Skin epidermis (tissue), 12 donors: Measurements from ENCODE around the gene VWC2.
A peak's percentile ranks its signal among the peaks of the same experiment; 100 is the strongest.

Experiments
- H3K27ac ChIP-seq, 21 experiments: fragments of 200-600 bp; sonication (generic) in 11 of 21; one replicate each; pipeline ENCODE4 v1.5.0; 2020; ENCODE audit warnings: mild to moderate bottlenecking in 3 of 21, inconsistent platforms in 2 of 21, moderate library complexity in 2 of 21
- H3K4me3 ChIP-seq, 7 experiments: fragments of 200-600 bp; sonication (generic) in 2 of 7; one replicate each; pipeline ENCODE4 v1.5.0; 2020; ENCODE audit warnings: inconsistent platforms in 2 of 7, mild to moderate bottlenecking in 2 of 7, moderate library complexity in 1 of 7

VWC2 gene

DNA sequence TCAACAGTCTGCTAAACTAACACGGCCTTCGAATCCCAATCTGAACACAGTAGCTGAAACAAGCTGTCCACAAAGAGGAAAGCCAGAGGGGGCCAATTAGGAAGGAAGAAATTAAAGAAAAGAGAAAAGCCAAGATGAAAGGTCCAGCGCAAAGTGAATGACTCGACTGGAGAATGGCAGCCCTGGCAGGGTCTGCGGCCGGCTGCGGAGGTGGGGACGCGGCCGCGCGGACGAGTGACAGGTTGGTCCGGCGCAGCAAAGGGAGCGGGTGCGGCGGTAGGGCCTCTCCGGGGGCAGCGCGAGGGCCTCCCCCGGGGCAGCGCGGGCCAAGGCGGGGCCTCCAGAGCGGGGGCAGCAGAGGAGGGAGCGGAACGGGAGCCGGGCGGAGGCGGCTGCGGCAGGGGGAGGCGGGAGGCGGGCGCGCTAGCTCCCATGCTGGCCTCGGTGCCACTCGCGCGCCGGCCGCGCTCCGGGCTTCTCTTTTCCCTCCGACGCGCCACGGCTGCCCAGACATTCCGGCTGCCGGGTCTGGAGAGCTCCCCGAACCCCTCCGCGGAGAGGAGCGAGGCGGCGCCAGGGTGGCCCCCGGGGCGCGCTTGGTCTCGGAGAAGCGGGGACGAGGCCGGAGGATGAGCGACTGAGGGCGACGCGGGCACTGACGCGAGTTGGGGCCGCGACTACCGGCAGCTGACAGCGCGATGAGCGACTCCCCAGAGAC lies at the start of gene VWC2:
Gene VWC2 (plus strand): TSS at position 421 of the 718 bp plus-strand sequence. CDS start 1,798 bp downstream, outside the sequence.
- peak within 1 kb of the TSS in 4 of 21 experiments; percentile 4 to 39 (median 14) for H3K27ac ChIP-seq

GRCh38 chr7:49724071-49724470 lies 49.4 kb upstream of the VWC2 start:
- Histone ChIP-seq H3K4me3 (no peak overlapping the region), H3K27ac (no peak overlapping the region)

More for the DNA sequence above, at the start of gene VWC2:
- peak within 1 kb of the TSS; percentile 6 to 49 (median 26) for H3K4me3 ChIP-seq

DNA sequence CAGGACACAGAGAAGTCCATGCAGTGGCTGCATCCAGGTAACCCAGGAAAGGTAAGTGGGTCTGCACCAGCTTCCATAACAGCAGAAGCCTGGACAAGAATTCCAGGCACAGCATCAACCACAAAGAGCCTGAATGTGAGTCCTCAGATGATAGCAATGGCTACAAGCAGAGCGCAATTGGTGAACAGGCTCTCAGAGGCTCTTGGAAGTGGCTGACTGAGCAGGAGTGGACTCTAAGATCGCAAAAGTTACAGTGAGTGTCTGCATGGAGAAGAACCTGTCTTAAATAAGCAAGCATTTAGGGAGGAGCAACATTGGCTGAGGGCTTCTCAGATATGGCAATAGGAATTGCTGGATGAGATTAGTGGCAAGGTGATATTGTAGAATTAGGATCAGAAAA lies 41.6 kb upstream of the VWC2 start:
- no peak overlapping the region for H3K4me3 ChIP-seq
- no peak overlapping the region for H3K27ac ChIP-seq

GRCh38 chr7:49762666-49763065 lies 10.8 kb upstream of the VWC2 start:
- Histone ChIP-seq H3K4me3 (no peak overlapping the region), H3K27ac (no peak overlapping the region)

DNA sequence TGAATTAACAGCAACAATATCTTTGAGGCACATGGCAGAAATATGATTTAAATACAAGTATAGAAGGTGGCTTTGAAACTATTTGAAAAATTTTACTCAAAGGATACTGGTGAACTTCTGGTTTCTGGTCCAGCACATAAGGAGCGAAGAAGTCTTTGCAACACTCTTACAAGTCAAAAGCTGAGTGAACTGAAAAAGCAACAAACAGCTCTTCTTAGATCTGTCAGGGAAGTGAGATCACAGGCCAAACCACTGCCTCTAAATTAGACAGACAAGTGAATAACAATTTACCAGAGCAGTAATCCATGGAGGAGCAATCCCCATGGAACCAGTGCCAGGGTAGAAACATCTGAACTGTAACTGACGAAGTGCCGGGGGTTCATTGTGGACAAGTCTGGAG lies 9.6 kb upstream of the VWC2 start:
- H3K4me3 ChIP-seq, result no peak overlapping the region
- no peak overlapping the region for H3K27ac ChIP-seq

DNA sequence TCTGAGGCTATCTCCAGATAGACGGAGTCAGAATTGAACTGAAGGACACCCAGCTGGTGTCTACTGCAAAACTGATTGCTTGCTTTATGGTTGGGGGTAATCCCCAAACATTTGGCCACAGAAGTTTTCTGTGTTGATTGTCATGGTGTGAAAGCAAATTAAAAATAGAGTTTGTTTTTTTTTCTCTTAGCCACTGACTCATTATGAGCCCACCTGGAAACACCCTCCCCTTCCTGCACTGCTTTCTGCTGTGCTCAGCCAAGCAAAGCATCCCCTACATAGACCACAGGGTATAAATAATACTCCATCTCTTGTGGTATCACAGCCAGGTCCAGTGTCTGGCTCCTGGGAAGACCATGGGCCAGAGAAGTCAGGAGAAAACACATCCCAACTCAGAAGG lies 6.5 kb upstream of the VWC2 start:
- Histone ChIP-seq H3K27ac (no peak overlapping the region), H3K4me3 (no peak overlapping the region)

DNA sequence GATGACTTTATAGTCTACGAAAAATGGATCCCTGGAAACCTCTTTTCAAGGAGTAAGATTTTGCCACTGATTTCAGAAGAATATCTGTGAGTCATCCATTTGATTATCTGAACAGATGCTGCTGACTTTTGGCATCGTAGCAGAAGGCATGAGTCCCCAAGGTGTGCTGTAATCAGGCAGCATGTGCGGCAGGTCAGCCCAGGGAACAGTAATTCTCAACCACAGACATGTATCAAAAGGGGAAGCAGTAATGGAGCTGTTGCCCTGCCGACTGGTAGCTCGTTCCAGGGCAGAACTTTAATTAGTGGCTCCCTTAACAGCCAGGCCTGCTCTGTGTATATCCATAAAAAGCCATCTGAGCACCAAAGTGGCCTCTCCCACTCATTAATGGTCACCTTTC lies 5.7 kb upstream of the VWC2 start:
- H3K27ac ChIP-seq, result no peak overlapping the region
- H3K4me3 ChIP-seq, result no peak overlapping the region

GRCh38 chr7:49768254-49768653 lies 5.2 kb upstream of the VWC2 start:
- Histone ChIP-seq H3K27ac (no peak overlapping the region), H3K4me3 (no peak overlapping the region)

DNA sequence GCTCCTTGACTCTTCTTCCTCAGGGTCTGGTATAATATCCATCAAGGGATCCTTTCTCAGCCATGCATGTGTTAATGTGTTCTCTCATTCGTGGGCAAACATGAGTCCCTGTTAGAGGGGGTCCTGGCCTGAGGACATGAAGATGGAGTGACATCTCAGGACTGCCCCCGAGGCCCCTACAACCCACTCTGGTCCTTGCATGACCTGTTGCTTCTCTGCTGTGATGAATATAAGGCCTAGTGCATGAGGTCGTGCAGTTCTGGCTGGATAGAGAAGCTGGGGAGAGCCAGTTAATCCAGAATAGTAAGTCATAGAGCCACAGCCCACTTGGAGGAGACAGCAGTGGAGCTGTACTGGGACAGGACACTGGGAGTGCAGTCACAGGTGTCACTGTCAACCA lies 4.6 kb upstream of the VWC2 start:
- H3K4me3 ChIP-seq, result no peak overlapping the region
- H3K27ac ChIP-seq, result no peak overlapping the region

- no peak overlapping the region for H3K27ac ChIP-seq
- H3K4me3 ChIP-seq, result no peak overlapping the region
These were observed 4.1 kb upstream of the VWC2 start for GRCh38 chr7:49769285-49769857.

DNA sequence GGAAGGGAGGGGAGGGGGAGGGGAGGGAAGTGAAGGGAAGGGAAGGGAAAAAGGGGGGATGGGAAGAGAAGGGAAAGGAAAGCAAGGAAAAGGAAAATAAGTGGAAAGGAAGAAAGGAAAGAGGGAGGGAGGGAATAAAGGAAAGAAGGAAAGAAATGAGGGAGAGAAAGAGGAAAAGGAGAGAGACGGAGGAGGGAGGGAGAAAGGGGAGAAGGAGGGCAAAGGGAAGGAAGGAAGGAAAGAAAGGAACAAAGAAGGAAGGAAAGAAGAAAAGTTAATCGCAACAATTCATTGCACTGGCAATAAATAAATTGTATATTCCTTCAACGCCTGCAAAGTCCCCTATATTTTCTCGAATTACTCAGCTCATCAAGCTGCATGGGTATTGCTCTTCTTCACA lies 2.6 kb upstream of the VWC2 start:
- no peak overlapping the region for H3K4me3 ChIP-seq
- no peak overlapping the region for H3K27ac ChIP-seq

- no peak overlapping the region for H3K4me3 ChIP-seq
- no peak overlapping the region for H3K27ac ChIP-seq
These were observed 1.8 kb upstream of the VWC2 start for GRCh38 chr7:49771427-49772176.

GRCh38 chr7:49772916-49773217 lies 571 bp upstream of the VWC2 start:
- no peak overlapping the region for H3K27ac ChIP-seq
- peak overlapping the region in 3 of 7 experiments; percentile 26 to 49 (median 33) for H3K4me3 ChIP-seq

GRCh38 chr7:49773936-49774458 lies 559 bp downstream of the VWC2 start:
- H3K27ac ChIP-seq, result peak overlapping the region in 3 of 21 experiments; percentile 0 to 39 (median 23)
- H3K4me3 ChIP-seq, result peak overlapping the region; percentile 6 to 49 (median 26)

DNA sequence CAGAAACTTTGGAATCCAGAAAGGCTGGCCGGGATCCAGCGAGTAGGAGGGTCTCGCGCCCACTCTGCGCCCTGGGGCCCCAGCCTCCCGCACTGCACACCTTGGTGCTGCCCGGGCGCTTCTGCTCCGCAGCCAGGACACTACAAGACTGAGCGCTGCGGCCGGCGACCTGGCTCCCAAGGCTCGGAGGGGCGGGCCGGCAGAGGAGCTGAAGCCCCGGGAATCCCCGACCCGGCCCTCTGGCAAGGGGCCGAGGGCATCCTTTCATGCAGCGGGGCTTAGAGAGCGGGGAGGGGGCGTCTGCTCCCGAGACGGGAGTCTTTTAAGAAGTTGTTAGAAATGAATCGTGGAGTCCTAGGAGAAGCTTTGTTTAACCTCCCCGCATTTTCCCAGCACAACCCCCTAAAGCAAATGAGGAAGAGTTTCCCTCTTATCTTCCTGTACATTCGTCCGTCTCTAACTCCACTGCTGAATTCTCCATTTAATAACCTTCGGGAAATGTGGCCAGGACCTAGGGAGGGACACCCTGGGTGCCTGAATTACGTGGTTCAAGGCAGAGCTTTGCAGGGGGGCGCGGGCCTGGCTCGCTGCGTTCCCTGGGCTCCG lies 1.1 kb downstream of the VWC2 start:
- H3K27ac ChIP-seq, result peak overlapping the region in 3 of 21 experiments; percentile 0 to 23 (median 6)
- H3K4me3 ChIP-seq, result peak overlapping the region; percentile 1 to 49 (median 26)

- Histone ChIP-seq H3K4me3 (peak overlapping the region; percentile 1 to 49 (median 26)), H3K27ac (no peak overlapping the region)
These were observed 1.9 kb downstream of the VWC2 start for GRCh38 chr7:49775065-49775948.

DNA sequence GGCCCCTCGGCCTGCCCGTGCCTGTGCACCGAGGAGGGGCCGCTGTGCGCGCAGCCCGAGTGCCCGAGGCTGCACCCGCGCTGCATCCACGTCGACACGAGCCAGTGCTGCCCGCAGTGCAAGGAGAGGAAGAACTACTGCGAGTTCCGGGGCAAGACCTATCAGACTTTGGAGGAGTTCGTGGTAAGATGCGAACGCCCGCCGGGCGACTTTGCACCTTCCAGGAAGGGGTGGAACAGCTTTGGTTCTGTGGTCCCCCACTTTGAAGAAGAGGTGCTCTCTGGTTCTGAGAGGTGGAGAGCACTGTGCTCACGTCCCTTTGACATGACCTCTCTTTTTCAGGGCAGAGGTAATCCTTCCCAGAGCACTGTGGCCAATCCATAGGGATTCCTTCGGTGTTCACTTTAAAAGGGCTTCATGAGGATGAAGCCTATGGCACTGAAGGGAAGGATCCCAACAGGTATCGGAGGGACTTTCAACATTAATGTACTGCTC lies 2.6 kb downstream of the VWC2 start:
- Histone ChIP-seq H3K27ac (no peak overlapping the region), H3K4me3 (peak overlapping the region; percentile 1 to 49 (median 26))

GRCh38 chr7:49776994-49777393 lies 3.6 kb downstream of the VWC2 start:
- Histone ChIP-seq H3K4me3 (no peak overlapping the region), H3K27ac (no peak overlapping the region)

GRCh38 chr7:49778731-49779270 lies 5.4 kb downstream of the VWC2 start:
- Histone ChIP-seq H3K4me3 (no peak overlapping the region), H3K27ac (no peak overlapping the region)
